IMR-90 (cell line): ENCODE results near the gene PCOLCE2. TPM values are rescaled to one million over a fixed set of nuclear protein-coding genes. Genes with fewer than 3 reads are reported as not detected.

Source experiments
- ATAC-seq: fragments of 200-7000 bp; cut with Tn5 transposase; 2 replicates; pipeline ENCODE4 v1.9.1; 2020; ENCODE audit warnings: low read depth, mild to moderate bottlenecking, moderate library complexity
- BruUV-seq: library from RNA; stranded (reverse); fragments of 400-500 nt; replicated peaks from 2 replicates; lab custom pipeline; 2021; lab: Mats Ljungman, UMichigan
- CTCF ChIA-PET: fragments of 300-600 bp; formaldehyde crosslinking; extraction: SDS; loops from one replicate; lab custom pipeline; 2021; ENCODE audit warnings: antibody characterized with exemption; lab: Yijun Ruan, JAX
- POLR2A ChIA-PET: fragments of 300-600 bp; sonication (Branson Sonifier 250); formaldehyde crosslinking; loops from one replicate; lab custom pipeline; 2022; ENCODE audit warnings: antibody characterized with exemption; ENCODE audit not compliant: unreplicated experiment; lab: Charles Lee
- DNase-seq: peaks from one replicate; pipeline ENCODE4 v3.0.0; 2013
- H2AFZ ChIP-seq: replicated peaks from 2 replicates; pipeline ENCODE3; 2013; ENCODE audit warnings: low read length, mild to moderate bottlenecking; ENCODE audit not compliant: poor library complexity
- H2AK5ac ChIP-seq: 2 replicates; pipeline ENCODE4 v1.6.1; 2013; ENCODE audit warnings: low read depth, low read length, inconsistent platforms
- H2AK9ac ChIP-seq: replicated peaks from 2 replicates; pipeline ENCODE3; 2013; ENCODE audit warnings: mild to moderate bottlenecking, low read depth, low read length, moderate library complexity; ENCODE audit not compliant: poor library complexity
- H2BK120ac ChIP-seq: 2 replicates; pipeline ENCODE4 v1.6.1; 2013; ENCODE audit warnings: low read depth, low read length, inconsistent platforms
- H2BK15ac ChIP-seq: 3 replicates; pipeline ENCODE4 v1.6.1; 2013; ENCODE audit warnings: low read depth, low read length, inconsistent platforms
- H2BK20ac ChIP-seq: 2 replicates; pipeline ENCODE4 v1.6.1; 2013; ENCODE audit warnings: low read depth, mild to moderate bottlenecking, inconsistent platforms, low read length, moderate library complexity
- H2BK5ac ChIP-seq: 2 replicates; pipeline ENCODE4 v1.6.1; 2013; ENCODE audit warnings: mild to moderate bottlenecking, low read depth, low read length, inconsistent platforms; ENCODE audit not compliant: poor library complexity, severe bottlenecking
- H3K14ac ChIP-seq: replicated peaks from 2 replicates; pipeline ENCODE4 v1.6.1; 2013; ENCODE audit warnings: low read depth, low read length, inconsistent platforms
- H3K18ac ChIP-seq: 2 replicates; pipeline ENCODE4 v1.6.1; 2013; ENCODE audit warnings: low read depth, low read length, control low read depth
- H3K23ac ChIP-seq: 2 replicates; pipeline ENCODE4 v1.6.1; 2013; ENCODE audit warnings: low read depth, low read length, inconsistent platforms
- H3K27ac ChIP-seq: 2 replicates; pipeline ENCODE4 v1.5.1; 2013; ENCODE audit warnings: mild to moderate bottlenecking, control low read depth, low read length; ENCODE audit not compliant: insufficient read depth
- H3K27me3 ChIP-seq: 2 replicates; pipeline ENCODE4 v1.6.1; 2013; ENCODE audit warnings: low read length; ENCODE audit not compliant: control insufficient read depth, insufficient read depth
- H3K36me3 ChIP-seq: 2 replicates; pipeline ENCODE4 v1.6.1; 2013; ENCODE audit warnings: low read length, mixed read lengths; ENCODE audit not compliant: control insufficient read depth, insufficient read depth
- H3K4ac ChIP-seq: 2 replicates; pipeline ENCODE4 v1.6.1; 2013; ENCODE audit warnings: low read depth, low read length, inconsistent platforms
- H3K4me1 ChIP-seq: 2 replicates; pipeline ENCODE4 v1.6.1; 2013; ENCODE audit warnings: low read length, mixed read lengths; ENCODE audit not compliant: control insufficient read depth, insufficient read depth
- H3K4me2 ChIP-seq: 2 replicates; pipeline ENCODE4 v1.6.1; 2013; ENCODE audit warnings: low read depth, mild to moderate bottlenecking, control low read depth, low read length, moderate library complexity
- H3K4me3 ChIP-seq: 2 replicates; pipeline ENCODE4 v1.5.1; 2013; ENCODE audit warnings: low read depth, mild to moderate bottlenecking, control low read depth, low read length, moderate library complexity; ENCODE audit not compliant: insufficient read depth
- H3K56ac ChIP-seq: 2 replicates; pipeline ENCODE4 v1.6.1; 2013; ENCODE audit warnings: low read length, inconsistent platforms; ENCODE audit not compliant: insufficient read depth; ENCODE audit errors: extremely low read depth
- H3K79me1 ChIP-seq, 2 experiments: 2 replicates each; pipeline ENCODE4 v1.6.1; 2013; ENCODE audit warnings: low read length in 2 of 2, inconsistent platforms in 1 of 2, low read depth in 1 of 2
- H3K9ac ChIP-seq: 2 replicates; pipeline ENCODE4 v1.6.1; 2013; ENCODE audit warnings: low read depth, low read length, control low read depth
- H3K9me1 ChIP-seq: 2 replicates; pipeline ENCODE4 v1.6.1; 2013; ENCODE audit warnings: low read length, inconsistent platforms; ENCODE audit not compliant: insufficient read depth
- H3K9me3 ChIP-seq: 2 replicates; pipeline ENCODE4 v1.6.1; 2013; ENCODE audit warnings: low read length; ENCODE audit not compliant: control insufficient read depth, insufficient read depth
- H4K20me1 ChIP-seq: 2 replicates; pipeline ENCODE4 v1.6.1; 2013; ENCODE audit warnings: low read length, inconsistent platforms; ENCODE audit not compliant: insufficient read depth
- H4K5ac ChIP-seq: 2 replicates; pipeline ENCODE4 v1.6.1; 2013; ENCODE audit warnings: mild to moderate bottlenecking, low read depth, low read length, control low read depth
- H4K8ac ChIP-seq, 2 experiments: 2 replicates each; pipeline ENCODE4 v1.6.1; 2013; ENCODE audit warnings: low read depth in 2 of 2, low read length in 2 of 2, control low read depth in 1 of 2, inconsistent platforms in 1 of 2
- H4K91ac ChIP-seq: 2 replicates; pipeline ENCODE4 v1.6.1; 2013; ENCODE audit warnings: low read depth, low read length, inconsistent platforms; ENCODE audit not compliant: insufficient read depth
- BHLHE40 ChIP-seq: fragments of 150-350 bp; IDR thresholded peaks from 2 replicates; pipeline ENCODE4 v1.6.1; 2016; ENCODE audit warnings: mild to moderate bottlenecking, low read depth, low read length
- CTCF ChIP-seq: conservative IDR thresholded peaks from 2 replicates; pipeline ENCODE4 v1.5.1; 2012; ENCODE audit warnings: mild to moderate bottlenecking, low read depth, low read length, improper control_type of control experiment
- ELK1 ChIP-seq: fragments of 150-350 bp; IDR thresholded peaks from 2 replicates; pipeline ENCODE4 v1.6.1; 2016; ENCODE audit warnings: low read depth, mild to moderate bottlenecking, low read length, moderate library complexity, borderline replicate concordance
- FOS ChIP-seq: fragments of 150-350 bp; IDR thresholded peaks from 2 replicates; pipeline ENCODE4 v1.6.1; 2016; ENCODE audit warnings: low read depth, low read length
- MAFK ChIP-seq: IDR thresholded peaks from 2 replicates; pipeline ENCODE4 v1.6.1; 2012; ENCODE audit warnings: low read depth, low read length, improper control_type of control experiment
- MAZ ChIP-seq: IDR thresholded peaks from 2 replicates; pipeline ENCODE4 v1.6.1; 2012; ENCODE audit warnings: low read depth, mild to moderate bottlenecking, low read length, improper control_type of control experiment, moderate library complexity, borderline replicate concordance
- MXI1 ChIP-seq: IDR thresholded peaks from 2 replicates; pipeline ENCODE4 v1.6.1; 2012; ENCODE audit warnings: low read depth, mild to moderate bottlenecking, low read length, moderate library complexity, borderline replicate concordance
- NFE2L2 ChIP-seq: fragments of 150-350 bp; IDR thresholded peaks from 2 replicates; pipeline ENCODE4 v1.6.1; 2016; ENCODE audit warnings: low read depth, mild to moderate bottlenecking, low read length
- WGBS, 2 experiments: methylation state at CpG; one replicate each; pipeline versions ENCODE4 v1.1.5 to v1.1.7; 2013; ENCODE audit warnings: missing lambda C conversion rate in 2 of 2; ENCODE audit not compliant: insufficient read length in 1 of 2; ENCODE audit errors: extremely low coverage in 2 of 2; 5-methylcytosine and 5-hydroxymethylcytosine counted together
- dilution Hi-C: fragments of 300-500 bp; cut with HindIII; formaldehyde crosslinking; loops from one replicate; pipeline ENCODE4 v1.14.3; 2018; ENCODE audit warnings: low sequenced_read_pairs; ENCODE audit not compliant: unreplicated experiment
- in situ Hi-C: fragments of 300-500 bp; cut with MboI; formaldehyde crosslinking; loops from 3 replicates; pipeline ENCODE4 v1.14.3; 2019; ENCODE audit warnings: low sequenced_read_pairs, inconsistent platforms, mixed read lengths
- intact Hi-C: fragments of 100-400 bp; cut with micrococcal nuclease; formaldehyde crosslinking; loops from 2 replicates; pipeline ENCODE4 v1.10.0; 2022
- polyA plus RNA-seq, 3 experiments: library from polyadenylated mRNA; depleted of rRNA; stranded (reverse); fragments of >200 nt; gene quantifications; 2 replicates each; pipeline ENCODE4 v1.2.3, GENCODE V29; 2012; ENCODE audit warnings: low replicate concordance in 1 of 3
- total RNA-seq: library from RNA; depleted of rRNA; stranded (reverse); fragments of >200 nt; gene quantifications from 2 replicates; pipeline ENCODE4 v1.2.3, GENCODE V29; 2012

The PCOLCE2 gene
- total and polyA plus RNA-seq, 2 of the 4 experiments (the other 2 are of a cell fraction): 0.50 to 0.54 TPM

- in situ Hi-C loops: no loop called here
These were observed 10.1 kb downstream of the PCOLCE2 start for GRCh38 chr3:142878649-142879300.

More at GRCh38 chr3:142878649-142879300, 10.1 kb downstream of the PCOLCE2 start:
- TF ChIP-seq MXI1 (no peak), NFE2L2 (no peak), BHLHE40 (no peak), ELK1 (no peak), MAFK (no peak), MAZ (no peak), CTCF (no peak), FOS (no peak)
- H2AK5ac ChIP-seq: no peak overlapping the region
- no peak overlapping the region for H2BK120ac ChIP-seq
- H3K9ac ChIP-seq: no peak overlapping the region
- no peak overlapping the region for H2AK9ac ChIP-seq
- no peak overlapping the region for H3K23ac ChIP-seq
- H3K9me3 ChIP-seq: no peaks in the 10 kb centered on the region
- H3K27ac ChIP-seq: no peak overlapping the region
- H3K18ac ChIP-seq: no peak overlapping the region
- no peak for ATAC-seq
- no peaks in the 10 kb centered on the region for H3K9me1 ChIP-seq
- H4K5ac ChIP-seq: no peak overlapping the region
- no peak overlapping the region for H3K14ac ChIP-seq
- H4K8ac ChIP-seq: no peak overlapping the region
- dilution Hi-C loops (no loop called here), intact Hi-C loops (no loop called here)
- H3K79me1 ChIP-seq: no peaks in the 10 kb centered on the region
- no peak overlapping the region for H3K4me3 ChIP-seq
- no peak overlapping the region for H2AFZ ChIP-seq
- H3K36me3 ChIP-seq: no peaks in the 10 kb centered on the region
- H3K4me2 ChIP-seq: no peak overlapping the region
- no TSS peak for BruUV-seq
- CTCF ChIA-PET: no interaction called here
- no peak overlapping the region for H2BK15ac ChIP-seq
- no peak overlapping the region for H3K4ac ChIP-seq
- no peaks in the 10 kb centered on the region for H4K20me1 ChIP-seq
- H3K27me3 ChIP-seq: peaks cover 1% of the 10 kb centered on the region; the same call in 1 of the 2 replicates
- no peak overlapping the region for H2BK20ac ChIP-seq
- WGBS, 2 experiments: 79% methylated on average over 2 of the region's 4 CpGs; no CpG with 5 or more reads in 1 of the 2 experiments
- no peak for DNase-seq
- POLR2A ChIA-PET: no interaction called here
- no peak overlapping the region for H3K56ac ChIP-seq
- no peak overlapping the region for H4K91ac ChIP-seq
- H3K4me1 ChIP-seq: no peaks in the 10 kb centered on the region
- no peak overlapping the region for H2BK5ac ChIP-seq
